HEK293 (cell line): Measurements from ENCODE around the gene RCL1.

Experiments
- BCL11A ChIP-seq: fragments of 450-650 bp; formaldehyde crosslinking; IDR thresholded peaks from 2 replicates; pipeline ENCODE4 v1.5.1; 2016; ENCODE audit warnings: low read depth, missing biosample characterization, missing genetic modification characterization
- GFI1B ChIP-seq: fragments of 450-650 bp; formaldehyde crosslinking; IDR thresholded peaks from 2 replicates; pipeline ENCODE4 v1.5.1; 2016; ENCODE audit warnings: missing biosample characterization, missing genetic modification characterization
- GLI2 ChIP-seq: fragments of 450-650 bp; formaldehyde crosslinking; IDR thresholded peaks from 2 replicates; pipeline ENCODE4; 2017; ENCODE audit warnings: missing biosample characterization, missing genetic modification characterization, low read depth, borderline replicate concordance
- GLIS1 ChIP-seq: fragments of 450-650 bp; formaldehyde crosslinking; IDR thresholded peaks from 2 replicates; pipeline ENCODE4 v1.5.1; 2016; ENCODE audit warnings: missing biosample characterization, missing genetic modification characterization
- HOXC10 ChIP-seq: sonication (generic); formaldehyde crosslinking; IDR thresholded peaks from 2 replicates; pipeline ENCODE4 v1.8.1; 2023; ENCODE audit warnings: mild to moderate bottlenecking, missing genetic modification reagents
- KLF10 ChIP-seq: fragments of 450-650 bp; IDR thresholded peaks from 2 replicates; pipeline ENCODE4 v1.5.1; 2018; ENCODE audit warnings: missing biosample characterization, mild to moderate bottlenecking, missing genetic modification characterization
- KLF16 ChIP-seq: fragments of 450-650 bp; formaldehyde crosslinking; IDR thresholded peaks from 2 replicates; pipeline ENCODE4 v1.5.1; 2017; ENCODE audit warnings: missing biosample characterization, missing genetic modification characterization
- OVOL3 ChIP-seq: fragments of 450-650 bp; formaldehyde crosslinking; IDR thresholded peaks from 2 replicates; pipeline ENCODE4 v1.5.1; 2016; ENCODE audit warnings: missing biosample characterization, missing genetic modification characterization
- REPIN1 ChIP-seq: fragments of 450-650 bp; formaldehyde crosslinking; IDR thresholded peaks from 2 replicates; pipeline ENCODE4 v1.5.1; 2017; ENCODE audit warnings: missing biosample characterization, missing genetic modification characterization, low read depth
- YY2 ChIP-seq: fragments of 450-650 bp; formaldehyde crosslinking; IDR thresholded peaks from 2 replicates; pipeline ENCODE4 v1.5.1; 2016; ENCODE audit warnings: missing biosample characterization, missing genetic modification characterization
- ZNF132 ChIP-seq: fragments of 450-650 bp; formaldehyde crosslinking; IDR thresholded peaks from 2 replicates; pipeline ENCODE4 v1.5.1; 2017; ENCODE audit warnings: missing biosample characterization, missing genetic modification characterization, borderline replicate concordance
- ZNF133 ChIP-seq: fragments of 450-650 bp; formaldehyde crosslinking; IDR thresholded peaks from 2 replicates; pipeline ENCODE4 v1.5.1; 2016; ENCODE audit warnings: missing biosample characterization, missing genetic modification characterization
- ZNF16 ChIP-seq: fragments of 450-650 bp; formaldehyde crosslinking; IDR thresholded peaks from 2 replicates; pipeline ENCODE4 v1.5.1; 2016; ENCODE audit warnings: low read depth, missing biosample characterization, missing genetic modification characterization
- ZNF169 ChIP-seq: fragments of 450-650 bp; formaldehyde crosslinking; IDR thresholded peaks from 2 replicates; pipeline ENCODE4 v1.5.1; 2016; ENCODE audit warnings: missing biosample characterization, missing genetic modification characterization
- ZNF2 ChIP-seq: fragments of 450-650 bp; formaldehyde crosslinking; IDR thresholded peaks from 2 replicates; pipeline ENCODE4 v1.5.1; 2016; ENCODE audit warnings: missing biosample characterization, missing genetic modification characterization
- ZNF214 ChIP-seq: fragments of 450-650 bp; formaldehyde crosslinking; IDR thresholded peaks from 2 replicates; pipeline ENCODE4 v1.5.1; 2017; ENCODE audit warnings: missing biosample characterization, mild to moderate bottlenecking, missing genetic modification characterization, borderline replicate concordance
- ZNF324 ChIP-seq: fragments of 450-650 bp; formaldehyde crosslinking; IDR thresholded peaks from 2 replicates; pipeline ENCODE4 v1.5.1; 2016; ENCODE audit warnings: missing biosample characterization, missing genetic modification characterization
- ZNF341 ChIP-seq: fragments of 450-650 bp; formaldehyde crosslinking; IDR thresholded peaks from 2 replicates; pipeline ENCODE4; 2016; ENCODE audit warnings: low read depth, missing biosample characterization, missing genetic modification characterization
- ZNF544 ChIP-seq: fragments of 450-650 bp; formaldehyde crosslinking; IDR thresholded peaks from 2 replicates; pipeline ENCODE4 v1.5.0; 2017; ENCODE audit warnings: missing biosample characterization, missing genetic modification characterization
- ZNF560 ChIP-seq: fragments of 450-650 bp; formaldehyde crosslinking; IDR thresholded peaks from 2 replicates; pipeline ENCODE4 v1.5.1; 2017; ENCODE audit warnings: missing biosample characterization, missing genetic modification characterization, borderline replicate concordance
- ZNF561 ChIP-seq: fragments of 450-650 bp; IDR thresholded peaks from 2 replicates; pipeline ENCODE4 v1.5.1; 2018; ENCODE audit warnings: missing biosample characterization, missing genetic modification characterization, borderline replicate concordance
- ZNF621 ChIP-seq: fragments of 450-650 bp; formaldehyde crosslinking; IDR thresholded peaks from 2 replicates; pipeline ENCODE4 v1.5.1; 2017; ENCODE audit warnings: missing biosample characterization, missing genetic modification characterization
- ZNF629 ChIP-seq: fragments of 450-650 bp; formaldehyde crosslinking; IDR thresholded peaks from 2 replicates; pipeline ENCODE4 v1.5.1; 2017; ENCODE audit warnings: missing biosample characterization, missing genetic modification characterization
- ZNF658 ChIP-seq: fragments of 450-650 bp; formaldehyde crosslinking; IDR thresholded peaks from 2 replicates; pipeline ENCODE4; 2016; ENCODE audit warnings: missing biosample characterization, missing genetic modification characterization
- ZNF664 ChIP-seq: fragments of 450-650 bp; formaldehyde crosslinking; IDR thresholded peaks from 2 replicates; pipeline ENCODE4 v1.5.1; 2016; ENCODE audit warnings: missing biosample characterization, missing genetic modification characterization
- ZNF677 ChIP-seq: fragments of 450-650 bp; IDR thresholded peaks from 2 replicates; pipeline ENCODE4 v1.5.0; 2018; ENCODE audit warnings: missing biosample characterization, mild to moderate bottlenecking, missing genetic modification characterization, moderate library complexity
- ZNF76 ChIP-seq: fragments of 450-650 bp; formaldehyde crosslinking; IDR thresholded peaks from 2 replicates; pipeline ENCODE4; 2016; ENCODE audit warnings: low read depth, missing biosample characterization, missing genetic modification characterization, borderline replicate concordance
- ZNF776 ChIP-seq: fragments of 450-650 bp; formaldehyde crosslinking; IDR thresholded peaks from 2 replicates; pipeline ENCODE4 v1.5.0; 2017; ENCODE audit warnings: missing biosample characterization, missing genetic modification characterization, borderline replicate concordance
- ZNF792 ChIP-seq: fragments of 450-650 bp; formaldehyde crosslinking; IDR thresholded peaks from 2 replicates; pipeline ENCODE4 v1.5.1; 2016; ENCODE audit warnings: missing biosample characterization, missing genetic modification characterization
- ZNF843 ChIP-seq: fragments of 450-650 bp; formaldehyde crosslinking; IDR thresholded peaks from 2 replicates; pipeline ENCODE4 v1.5.1; 2016; ENCODE audit warnings: missing biosample characterization, missing genetic modification characterization
- ZSCAN16 ChIP-seq: fragments of 450-650 bp; formaldehyde crosslinking; IDR thresholded peaks from 2 replicates; pipeline ENCODE4 v1.5.1; 2016; ENCODE audit warnings: missing biosample characterization, missing genetic modification characterization
- TF ChIP-seq, protein P1 (sequence below): fragments of 450-650 bp; formaldehyde crosslinking; IDR thresholded peaks from 2 replicates; pipeline ENCODE4 v1.5.1; 2016; ENCODE audit warnings: missing biosample characterization, missing genetic modification characterization
- TF ChIP-seq, protein P2 (sequence below): fragments of 450-650 bp; formaldehyde crosslinking; IDR thresholded peaks from 2 replicates; pipeline ENCODE4 v1.5.1; 2017; ENCODE audit warnings: missing biosample characterization, missing genetic modification characterization
- TF ChIP-seq, protein P3 (sequence below): fragments of 450-650 bp; formaldehyde crosslinking; IDR thresholded peaks from 2 replicates; pipeline ENCODE4 v1.5.1; 2017; ENCODE audit warnings: missing biosample characterization, missing genetic modification characterization
- TF ChIP-seq, protein P4 (sequence below): fragments of 450-650 bp; formaldehyde crosslinking; IDR thresholded peaks from 2 replicates; pipeline ENCODE4 v1.5.1; 2016; ENCODE audit warnings: missing biosample characterization, missing genetic modification characterization, low read depth
- TF ChIP-seq, protein P5 (sequence below): fragments of 450-650 bp; formaldehyde crosslinking; IDR thresholded peaks from 2 replicates; pipeline ENCODE4 v1.5.1; 2016; ENCODE audit warnings: missing biosample characterization, missing genetic modification characterization

Gene RCL1

GRCh38 chr9:4904322-4905134 is 111.8 kb downstream of the RCL1 start (continued):
- TF ChIP-seq, protein P1, sequence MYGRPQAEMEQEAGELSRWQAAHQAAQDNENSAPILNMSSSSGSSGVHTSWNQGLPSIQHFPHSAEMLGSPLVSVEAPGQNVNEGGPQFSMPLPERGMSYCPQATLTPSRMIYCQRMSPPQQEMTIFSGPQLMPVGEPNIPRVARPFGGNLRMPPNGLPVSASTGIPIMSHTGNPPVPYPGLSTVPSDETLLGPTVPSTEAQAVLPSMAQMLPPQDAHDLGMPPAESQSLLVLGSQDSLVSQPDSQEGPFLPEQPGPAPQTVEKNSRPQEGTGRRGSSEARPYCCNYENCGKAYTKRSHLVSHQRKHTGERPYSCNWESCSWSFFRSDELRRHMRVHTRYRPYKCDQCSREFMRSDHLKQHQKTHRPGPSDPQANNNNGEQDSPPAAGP, result no peak
- TF ChIP-seq HOXC10 (CRISPR knock-in tag) (no peak), OVOL3 (tag by site-specific recombination) (0 out of 2 replicates have a peak, but pooled peaks have one; percentile 22), ZNF132 (tag by site-specific recombination) (no peak), ZNF561 (tag by site-specific recombination) (no peak), GLIS1 (tag by site-specific recombination) (no peak), GLI2 (tag by site-specific recombination) (peak; percentile 82; the same call in 1 of the 2 replicates), ZNF16 (tag by site-specific recombination) (no peak), BCL11A (peak; percentile 74), ZNF2 (tag by site-specific recombination) (0 out of 2 replicates have a peak, but pooled peaks have one; percentile 28), YY2 (tag by site-specific recombination) (no peak), ZNF560 (tag by site-specific recombination) (no peak), ZNF214 (tag by site-specific recombination) (no peak), KLF16 (tag by site-specific recombination) (no peak), ZNF76 (tag by site-specific recombination) (no peak), GFI1B (tag by site-specific recombination) (no peak), ZNF621 (tag by site-specific recombination) (no peak), ZSCAN16 (tag by site-specific recombination) (no peak), ZNF341 (tag by site-specific recombination) (no peak), ZNF776 (tag by site-specific recombination) (no peak), ZNF133 (tag by site-specific recombination) (no peak), REPIN1 (tag by site-specific recombination) (no peak), KLF10 (tag by site-specific recombination) (no peak), ZNF843 (tag by site-specific recombination) (peak; percentile 90), ZNF677 (tag by site-specific recombination) (no peak), ZNF324 (peak; percentile 41; the same call in 1 of the 2 replicates), ZNF658 (tag by site-specific recombination) (no peak), ZNF629 (peak; percentile 61), ZNF792 (tag by site-specific recombination) (no peak), ZNF544 (no peak), ZNF169 (tag by site-specific recombination) (no peak), ZNF664 (tag by site-specific recombination) (no peak)
- TF ChIP-seq, protein P2, sequence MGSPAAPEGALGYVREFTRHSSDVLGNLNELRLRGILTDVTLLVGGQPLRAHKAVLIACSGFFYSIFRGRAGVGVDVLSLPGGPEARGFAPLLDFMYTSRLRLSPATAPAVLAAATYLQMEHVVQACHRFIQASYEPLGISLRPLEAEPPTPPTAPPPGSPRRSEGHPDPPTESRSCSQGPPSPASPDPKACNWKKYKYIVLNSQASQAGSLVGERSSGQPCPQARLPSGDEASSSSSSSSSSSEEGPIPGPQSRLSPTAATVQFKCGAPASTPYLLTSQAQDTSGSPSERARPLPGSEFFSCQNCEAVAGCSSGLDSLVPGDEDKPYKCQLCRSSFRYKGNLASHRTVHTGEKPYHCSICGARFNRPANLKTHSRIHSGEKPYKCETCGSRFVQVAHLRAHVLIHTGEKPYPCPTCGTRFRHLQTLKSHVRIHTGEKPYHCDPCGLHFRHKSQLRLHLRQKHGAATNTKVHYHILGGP, result no peak
- TF ChIP-seq, protein P3, sequence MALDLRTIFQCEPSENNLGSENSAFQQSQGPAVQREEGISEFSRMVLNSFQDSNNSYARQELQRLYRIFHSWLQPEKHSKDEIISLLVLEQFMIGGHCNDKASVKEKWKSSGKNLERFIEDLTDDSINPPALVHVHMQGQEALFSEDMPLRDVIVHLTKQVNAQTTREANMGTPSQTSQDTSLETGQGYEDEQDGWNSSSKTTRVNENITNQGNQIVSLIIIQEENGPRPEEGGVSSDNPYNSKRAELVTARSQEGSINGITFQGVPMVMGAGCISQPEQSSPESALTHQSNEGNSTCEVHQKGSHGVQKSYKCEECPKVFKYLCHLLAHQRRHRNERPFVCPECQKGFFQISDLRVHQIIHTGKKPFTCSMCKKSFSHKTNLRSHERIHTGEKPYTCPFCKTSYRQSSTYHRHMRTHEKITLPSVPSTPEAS (tag by site-specific recombination), result no peak
- TF ChIP-seq, protein P4, sequence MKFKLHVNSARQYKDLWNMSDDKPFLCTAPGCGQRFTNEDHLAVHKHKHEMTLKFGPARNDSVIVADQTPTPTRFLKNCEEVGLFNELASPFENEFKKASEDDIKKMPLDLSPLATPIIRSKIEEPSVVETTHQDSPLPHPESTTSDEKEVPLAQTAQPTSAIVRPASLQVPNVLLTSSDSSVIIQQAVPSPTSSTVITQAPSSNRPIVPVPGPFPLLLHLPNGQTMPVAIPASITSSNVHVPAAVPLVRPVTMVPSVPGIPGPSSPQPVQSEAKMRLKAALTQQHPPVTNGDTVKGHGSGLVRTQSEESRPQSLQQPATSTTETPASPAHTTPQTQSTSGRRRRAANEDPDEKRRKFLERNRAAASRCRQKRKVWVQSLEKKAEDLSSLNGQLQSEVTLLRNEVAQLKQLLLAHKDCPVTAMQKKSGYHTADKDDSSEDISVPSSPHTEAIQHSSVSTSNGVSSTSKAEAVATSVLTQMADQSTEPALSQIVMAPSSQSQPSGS (tag by site-specific recombination), result peak; percentile 16; the same call in 1 of the 2 replicates
- TF ChIP-seq, protein P5, sequence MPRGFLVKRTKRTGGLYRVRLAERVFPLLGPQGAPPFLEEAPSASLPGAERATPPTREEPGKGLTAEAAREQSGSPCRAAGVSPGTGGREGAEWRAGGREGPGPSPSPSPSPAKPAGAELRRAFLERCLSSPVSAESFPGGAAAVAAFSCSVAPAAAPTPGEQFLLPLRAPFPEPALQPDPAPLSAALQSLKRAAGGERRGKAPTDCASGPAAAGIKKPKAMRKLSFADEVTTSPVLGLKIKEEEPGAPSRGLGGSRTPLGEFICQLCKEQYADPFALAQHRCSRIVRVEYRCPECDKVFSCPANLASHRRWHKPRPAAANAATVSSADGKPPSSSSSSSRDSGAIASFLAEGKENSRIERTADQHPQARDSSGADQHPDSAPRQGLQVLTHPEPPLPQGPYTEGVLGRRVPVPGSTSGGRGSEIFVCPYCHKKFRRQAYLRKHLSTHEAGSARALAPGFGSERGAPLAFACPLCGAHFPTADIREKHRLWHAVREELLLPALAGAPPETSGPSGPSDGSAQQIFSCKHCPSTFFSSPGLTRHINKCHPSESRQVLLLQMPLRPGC (tag by site-specific recombination), result peak; percentile 61; the same call in 1 of the 2 replicates
